IPS DF 6.9 (cell line): ENCODE results near the gene ADCY9.

Experiments
- DNase-seq: peaks from one replicate; pipeline ENCODE4 v3.0.0-alpha.2; 2013; ENCODE audit warnings: low read depth, low spot score
- H3K27ac ChIP-seq: one replicate; pipeline ENCODE4 v1.5.1; 2013; ENCODE audit warnings: low read length, control low read depth
- H3K27me3 ChIP-seq: 2 replicates; pipeline ENCODE4 v1.6.1; 2013; ENCODE audit warnings: mild to moderate bottlenecking, low read length; ENCODE audit not compliant: control insufficient read depth, insufficient read depth
- H3K36me3 ChIP-seq: 2 replicates; pipeline ENCODE4 v1.6.1; 2013; ENCODE audit warnings: low read length; ENCODE audit not compliant: control insufficient read depth, insufficient read depth
- H3K4me1 ChIP-seq: 2 replicates; pipeline ENCODE4 v1.6.1; 2013; ENCODE audit warnings: low read length; ENCODE audit not compliant: control insufficient read depth, insufficient read depth
- H3K4me3 ChIP-seq: 2 replicates; pipeline ENCODE4 v1.5.1; 2013; ENCODE audit warnings: mild to moderate bottlenecking, low read length
- H3K9me3 ChIP-seq: 2 replicates; pipeline ENCODE4 v1.6.1; 2013; ENCODE audit warnings: low read length, inconsistent platforms; ENCODE audit not compliant: control insufficient read depth, insufficient read depth
- WGBS: extraction: QIAGEN DNeasy Blood & Tissue Kit; methylation state at CpG from one replicate; pipeline ENCODE4 v1.1.7; 2013; ENCODE audit warnings: mixed read lengths, missing lambda C conversion rate; ENCODE audit not compliant: insufficient read length, insufficient coverage; 5-methylcytosine and 5-hydroxymethylcytosine counted together

The ADCY9 gene

DNA sequence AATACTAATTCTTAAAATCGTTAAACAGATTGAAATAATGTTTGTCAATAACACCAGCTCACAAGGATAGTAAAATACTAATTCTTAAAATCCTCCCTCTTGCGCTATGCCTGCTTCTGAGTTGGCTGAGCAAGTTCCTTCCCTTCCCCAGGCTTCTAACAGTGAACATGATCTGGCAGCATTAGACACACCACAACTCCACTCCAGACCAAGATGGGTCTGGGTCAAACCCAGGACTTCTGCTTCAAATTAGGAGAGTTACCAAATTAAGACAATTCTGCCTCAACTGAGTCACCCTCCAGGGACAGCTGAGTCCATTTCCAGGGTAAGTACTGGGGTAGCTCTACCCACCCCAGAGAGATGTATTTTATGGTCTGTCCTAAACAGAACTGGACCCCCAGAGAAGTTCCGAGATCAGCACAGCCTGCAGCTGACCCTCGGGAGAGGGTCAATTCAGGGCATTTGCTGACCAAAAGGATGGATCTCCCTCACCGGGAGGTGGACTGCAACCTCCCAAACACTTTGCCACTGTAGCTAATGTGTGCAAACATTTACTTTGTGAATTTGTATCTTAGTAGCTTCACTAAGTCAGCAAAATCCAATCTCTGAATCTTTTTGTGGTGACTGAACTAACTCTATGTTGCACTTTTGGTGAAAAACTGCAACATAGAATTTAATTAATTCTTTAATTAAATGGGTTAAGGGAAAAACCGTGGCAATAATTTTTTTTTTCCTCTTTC lies 48.8 kb downstream of the ADCY9 start:
- no peak for DNase-seq
- H3K27ac ChIP-seq = no peak overlapping the region
- WGBS = no CpG with 5 or more reads among the region's 6 CpGs

GRCh38 chr16:4064950-4065352 lies 51.3 kb downstream of the ADCY9 start:
- Histone ChIP-seq H3K4me1 (no peaks in the 10 kb centered on the region), H3K27me3 (no peaks in the 10 kb centered on the region), H3K4me3 (no peak overlapping the region), H3K36me3 (no peaks in the 10 kb centered on the region), H3K27ac (no peak overlapping the region), H3K9me3 (no peaks in the 10 kb centered on the region)
- no CpG with 5 or more reads among the region's 11 CpGs for WGBS
- DNase-seq = no peak

More for the DNA sequence above, 48.8 kb downstream of the ADCY9 start:
- Histone ChIP-seq H3K4me1 (no peaks in the 10 kb centered on the region), H3K4me3 (no peak overlapping the region), H3K36me3 (no peaks in the 10 kb centered on the region), H3K27me3 (no peaks in the 10 kb centered on the region), H3K9me3 (no peaks in the 10 kb centered on the region)

GRCh38 chr16:4062212-4062802 lies 53.9 kb downstream of the ADCY9 start:
- H3K27ac ChIP-seq = no peak overlapping the region
- H3K4me3 ChIP-seq = no peak overlapping the region
- DNase-seq = no peak
- H3K27me3 ChIP-seq = no peaks in the 10 kb centered on the region
- H3K36me3 ChIP-seq = no peaks in the 10 kb centered on the region
- H3K9me3 ChIP-seq = no peaks in the 10 kb centered on the region
- H3K4me1 ChIP-seq = no peaks in the 10 kb centered on the region

GRCh38 chr16:4060823-4061222 lies 55.4 kb downstream of the ADCY9 start:
- H3K27ac ChIP-seq = no peak overlapping the region
- H3K4me1 ChIP-seq = no peaks in the 10 kb centered on the region
- H3K36me3 ChIP-seq = no peaks in the 10 kb centered on the region
- H3K9me3 ChIP-seq = no peaks in the 10 kb centered on the region
- H3K4me3 ChIP-seq = no peak overlapping the region
- DNase-seq = no peak
- no peaks in the 10 kb centered on the region for H3K27me3 ChIP-seq

GRCh38 chr16:4060009-4060408 lies 56.2 kb downstream of the ADCY9 start:
- no peak overlapping the region for H3K27ac ChIP-seq
- H3K27me3 ChIP-seq = no peaks in the 10 kb centered on the region
- H3K4me3 ChIP-seq = no peak overlapping the region
- no peaks in the 10 kb centered on the region for H3K36me3 ChIP-seq
- no CpG with 5 or more reads among the region's 7 CpGs for WGBS
- no peak for DNase-seq
- no peaks in the 10 kb centered on the region for H3K4me1 ChIP-seq
- H3K9me3 ChIP-seq = no peaks in the 10 kb centered on the region

- no CpG with 5 or more reads among the region's 6 CpGs for WGBS
- Histone ChIP-seq H3K36me3 (no peaks in the 10 kb centered on the region), H3K4me3 (no peak overlapping the region), H3K4me1 (no peaks in the 10 kb centered on the region), H3K9me3 (no peaks in the 10 kb centered on the region), H3K27me3 (no peaks in the 10 kb centered on the region), H3K27ac (no peak overlapping the region)
- DNase-seq = no peak
Observed at GRCh38 chr16:4058386-4058785, 57.9 kb downstream of the ADCY9 start.

DNA sequence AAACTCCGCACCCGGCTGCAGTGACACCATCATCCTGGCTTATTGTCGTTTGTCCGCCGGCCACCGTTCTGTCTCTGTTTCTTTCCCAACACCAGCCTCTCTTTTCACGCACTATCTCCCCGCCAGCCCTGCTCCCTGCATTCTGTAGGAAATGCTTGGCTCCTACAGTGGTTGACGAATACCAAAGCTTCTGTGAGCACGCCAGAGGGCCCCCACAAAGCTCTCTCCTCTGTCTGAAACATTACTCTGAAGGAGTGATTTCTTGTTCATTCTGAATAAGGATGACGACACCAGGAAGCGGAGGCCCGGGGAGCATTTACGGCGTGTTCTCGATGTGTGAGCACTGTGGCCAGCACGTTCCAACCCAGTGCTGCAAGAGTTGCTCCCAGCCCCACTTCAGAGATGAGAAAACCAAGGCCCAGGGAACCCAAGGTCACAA lies 58.8 kb downstream of the ADCY9 start:
- Histone ChIP-seq H3K27ac (no peak overlapping the region), H3K27me3 (no peaks in the 10 kb centered on the region)
- no CpG with 5 or more reads among the region's 17 CpGs for WGBS

DNA sequence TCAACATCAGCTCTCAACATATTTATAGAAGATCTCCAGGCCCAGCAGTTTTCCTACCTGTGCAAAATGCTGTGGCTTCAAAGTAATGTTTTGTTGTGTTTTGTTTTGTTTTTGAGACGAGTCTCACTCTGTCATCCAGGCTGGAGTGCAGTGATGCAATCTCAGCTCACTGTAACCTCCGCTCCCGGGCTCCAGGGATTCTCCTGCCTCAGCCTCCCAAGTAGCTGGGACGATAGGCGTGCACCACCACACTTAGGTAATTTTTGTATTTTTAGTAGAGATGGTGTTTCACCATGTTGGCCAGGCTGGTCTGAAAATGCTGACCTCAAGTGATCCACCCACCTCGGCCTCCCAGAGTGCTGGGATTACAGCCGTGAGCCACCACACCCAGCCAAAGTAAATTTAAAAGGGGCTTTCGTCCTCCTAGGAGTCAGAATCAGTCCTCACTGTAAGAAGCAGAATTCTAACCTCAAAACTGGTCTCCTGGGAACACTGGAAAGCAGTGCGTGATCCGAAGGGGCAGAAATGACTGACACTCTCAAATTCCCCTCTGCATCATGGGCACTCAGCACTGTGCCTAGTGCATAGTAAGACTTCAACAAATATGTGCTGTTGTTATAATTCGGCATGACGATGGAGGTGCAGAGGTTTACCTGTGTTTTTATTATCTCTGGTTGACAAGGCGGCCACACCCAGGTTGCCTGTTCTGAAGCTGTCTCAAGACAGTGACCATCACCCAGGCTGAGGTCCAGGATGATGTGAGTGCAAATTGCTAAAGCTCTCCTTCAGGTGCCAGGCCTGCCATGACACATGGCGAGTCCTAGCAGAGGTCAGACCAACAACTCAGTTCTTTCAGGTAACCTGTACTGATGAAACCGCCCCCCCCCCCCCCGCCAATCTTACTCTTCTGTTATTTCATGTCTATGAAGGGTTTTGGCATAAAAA lies 59.8 kb downstream of the ADCY9 start:
- no peaks in the 10 kb centered on the region for H3K9me3 ChIP-seq

More for the DNA sequence above, 58.8 kb downstream of the ADCY9 start:
- no peak for DNase-seq
- no peaks in the 10 kb centered on the region for H3K4me1 ChIP-seq
- no peaks in the 10 kb centered on the region for H3K36me3 ChIP-seq
- H3K4me3 ChIP-seq = no peak overlapping the region
- no peaks in the 10 kb centered on the region for H3K9me3 ChIP-seq

GRCh38 chr16:4055748-4056147 lies 60.5 kb downstream of the ADCY9 start:
- H3K27me3 ChIP-seq = no peaks in the 10 kb centered on the region
- H3K4me1 ChIP-seq = no peaks in the 10 kb centered on the region
- no peak overlapping the region for H3K4me3 ChIP-seq
- H3K36me3 ChIP-seq = no peaks in the 10 kb centered on the region
- no peaks in the 10 kb centered on the region for H3K9me3 ChIP-seq
- H3K27ac ChIP-seq = no peak overlapping the region
- no peak for DNase-seq
- no CpG with 5 or more reads among the region's 15 CpGs for WGBS

More for the DNA sequence above, 59.8 kb downstream of the ADCY9 start:
- WGBS = no CpG with 5 or more reads among the region's 16 CpGs
- no peaks in the 10 kb centered on the region for H3K4me1 ChIP-seq
- H3K36me3 ChIP-seq = no peaks in the 10 kb centered on the region
- no peaks in the 10 kb centered on the region for H3K27me3 ChIP-seq
- H3K27ac ChIP-seq = no peak overlapping the region
- no peak for DNase-seq
- H3K4me3 ChIP-seq = no peak overlapping the region

DNA sequence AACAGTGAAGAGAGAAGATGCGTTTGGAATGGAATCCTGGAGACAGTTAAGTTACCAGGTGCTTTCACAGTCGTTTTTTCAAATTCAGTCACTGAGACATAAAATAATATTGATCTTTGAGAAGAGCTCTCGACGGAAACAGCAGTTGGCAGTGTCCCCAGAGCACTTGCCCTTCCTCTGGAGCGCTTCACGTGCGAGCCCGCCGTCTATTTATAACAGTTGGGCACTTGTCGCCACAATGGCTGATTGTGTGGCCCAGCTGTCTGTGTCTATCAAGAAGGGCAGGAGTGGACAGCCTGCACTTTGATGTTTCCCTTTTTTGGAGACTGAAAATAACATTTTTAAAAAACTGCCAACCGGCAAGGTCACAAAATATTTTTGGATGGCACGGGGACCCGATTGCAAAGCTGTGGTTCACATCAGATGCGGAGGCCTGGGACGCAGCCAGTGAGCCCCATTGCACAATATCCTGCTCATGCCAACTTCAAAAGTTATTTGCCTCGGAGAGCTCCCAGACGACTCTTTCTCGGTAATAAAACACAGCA lies 62.9 kb downstream of the ADCY9 start:
- no peaks in the 10 kb centered on the region for H3K4me1 ChIP-seq
- no peak for DNase-seq
- no peak overlapping the region for H3K27ac ChIP-seq
- no CpG with 5 or more reads among the region's 18 CpGs for WGBS
- H3K27me3 ChIP-seq = no peaks in the 10 kb centered on the region
- no peaks in the 10 kb centered on the region for H3K9me3 ChIP-seq
- no peaks in the 10 kb centered on the region for H3K36me3 ChIP-seq
- no peak overlapping the region for H3K4me3 ChIP-seq
